HG03159 (cell line): ENCODE results near the gene HSD11B1.
A peak's percentile ranks its signal among the peaks of the same experiment; 100 is the strongest.

Experiments used
- ATAC-seq: cut with Tn5 transposase; IDR thresholded peaks from one replicate; pipeline ENCODE4 v1.9.1; 2021; ENCODE audit warnings: mild to moderate bottlenecking, moderate library complexity; ENCODE audit not compliant: unreplicated experiment

HSD11B1 gene

GRCh38 chr1:209704584-209704983 lies at the start of gene HSD11B1:
Gene HSD11B1 (plus strand): TSS chr1:209704846. CDS start chr1:209704943, 97 bp downstream.
- no peak for ATAC-seq

- ATAC-seq = no peak
Measured at GRCh38 chr1:209655411-209656231, 49.0 kb upstream of the HSD11B1 start.

GRCh38 chr1:209657140-209657879 lies 47.3 kb upstream of the HSD11B1 start:
- no peak for ATAC-seq

GRCh38 chr1:209657918-209658317 lies 46.7 kb upstream of the HSD11B1 start:
- no peak for ATAC-seq

- peak; percentile 94 for ATAC-seq
Measured at GRCh38 chr1:209659909-209660308, 44.7 kb upstream of the HSD11B1 start.

GRCh38 chr1:209661071-209661470 lies 43.6 kb upstream of the HSD11B1 start:
- no peak for ATAC-seq

- no peak for ATAC-seq
Measured at GRCh38 chr1:209662879-209663327, 41.7 kb upstream of the HSD11B1 start.

GRCh38 chr1:209667103-209667502 lies 37.5 kb upstream of the HSD11B1 start:
- ATAC-seq = no peak

GRCh38 chr1:209667708-209668107 lies 36.9 kb upstream of the HSD11B1 start:
- no peak for ATAC-seq

GRCh38 chr1:209670441-209671082 lies 34.1 kb upstream of the HSD11B1 start:
- ATAC-seq = no peak

GRCh38 chr1:209672705-209673630 lies 31.7 kb upstream of the HSD11B1 start:
- ATAC-seq = peak; percentile 93

- no peak for ATAC-seq
Measured at GRCh38 chr1:209673631-209674417, 30.8 kb upstream of the HSD11B1 start.

- ATAC-seq = no peak
Measured at GRCh38 chr1:209674957-209675564, 29.6 kb upstream of the HSD11B1 start, which contains the start of gene G0S2. Gene G0S2 (plus strand): TSS chr1:209675412. CDS start chr1:209675685, 273 bp downstream.

- no peak for ATAC-seq
Measured at GRCh38 chr1:209675565-209676154, 29.0 kb upstream of the HSD11B1 start.

- no peak for ATAC-seq
Measured at GRCh38 chr1:209678981-209679539, 25.6 kb upstream of the HSD11B1 start.

GRCh38 chr1:209685821-209686220 lies 18.8 kb upstream of the HSD11B1 start:
- no peak for ATAC-seq

- no peak for ATAC-seq
Measured at GRCh38 chr1:209686322-209686721, 18.3 kb upstream of the HSD11B1 start.

GRCh38 chr1:209688746-209689234 lies 15.9 kb upstream of the HSD11B1 start:
- ATAC-seq = no peak
